LoVo (cell line): Measurements from ENCODE around the gene INHBA.

Experiments used
- DNase-seq: peaks from one replicate; pipeline ENCODE4 v3.0.0-alpha.2; 2016; ENCODE audit warnings: low spot score

The INHBA gene

DNA sequence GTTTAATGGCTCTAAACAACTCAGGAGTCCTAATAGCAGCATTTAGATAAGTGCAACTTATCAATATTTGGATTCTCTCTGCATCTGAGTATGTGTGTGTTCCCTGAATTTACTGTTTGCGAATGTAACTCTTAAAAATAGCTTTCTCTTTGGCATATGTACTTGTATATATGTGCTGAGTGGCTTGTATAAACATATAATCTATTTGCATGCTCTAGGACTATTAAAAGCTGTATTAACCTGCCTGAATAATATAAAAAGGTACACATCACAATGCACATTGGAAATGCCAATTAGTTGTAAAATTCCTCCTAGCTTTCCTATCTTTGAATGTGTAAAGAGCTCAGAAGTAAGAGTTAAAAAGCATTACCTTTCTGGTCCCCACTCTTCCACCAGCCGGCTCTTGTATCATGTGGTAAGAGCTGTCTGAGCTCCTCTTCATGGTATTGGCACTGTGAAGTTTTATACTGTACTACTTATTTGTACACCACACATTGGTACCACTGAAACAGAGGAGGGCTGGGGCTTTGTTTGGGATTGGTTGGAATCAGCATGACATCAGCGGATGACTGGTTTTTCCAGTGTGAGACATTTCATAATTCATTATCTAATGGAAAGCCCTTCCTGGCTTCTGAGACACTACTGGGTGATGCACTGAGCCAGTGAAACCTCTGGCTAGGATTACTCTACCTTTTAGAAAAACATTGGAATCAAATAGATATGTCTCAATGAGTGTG, at the start of gene INHBA:
Gene INHBA (minus strand): TSS at position 456 of the 737 bp plus-strand sequence. CDS start 2,716 bp downstream, outside the sequence.
- peak; percentile 49 for DNase-seq

DNA sequence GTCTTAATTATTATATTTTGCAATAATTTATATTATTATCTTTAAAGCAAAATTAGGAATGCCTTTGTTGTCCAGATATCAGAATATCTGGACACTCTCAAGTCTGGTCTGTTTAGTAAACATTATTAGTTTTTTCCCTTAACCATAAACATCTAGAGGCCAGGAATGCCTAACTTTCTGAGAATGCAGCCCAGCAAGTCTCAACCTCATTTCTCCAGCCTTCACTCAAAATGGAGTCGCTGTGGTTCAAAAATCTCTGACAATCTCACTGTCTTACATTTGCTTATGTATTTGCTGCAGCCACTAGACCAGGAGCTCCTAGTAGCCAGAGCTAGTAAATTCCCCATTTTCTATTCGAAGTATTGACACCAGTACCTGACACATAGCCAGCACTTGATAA, 49.7 kb upstream of the INHBA start:
- DNase-seq, result no peak

DNA sequence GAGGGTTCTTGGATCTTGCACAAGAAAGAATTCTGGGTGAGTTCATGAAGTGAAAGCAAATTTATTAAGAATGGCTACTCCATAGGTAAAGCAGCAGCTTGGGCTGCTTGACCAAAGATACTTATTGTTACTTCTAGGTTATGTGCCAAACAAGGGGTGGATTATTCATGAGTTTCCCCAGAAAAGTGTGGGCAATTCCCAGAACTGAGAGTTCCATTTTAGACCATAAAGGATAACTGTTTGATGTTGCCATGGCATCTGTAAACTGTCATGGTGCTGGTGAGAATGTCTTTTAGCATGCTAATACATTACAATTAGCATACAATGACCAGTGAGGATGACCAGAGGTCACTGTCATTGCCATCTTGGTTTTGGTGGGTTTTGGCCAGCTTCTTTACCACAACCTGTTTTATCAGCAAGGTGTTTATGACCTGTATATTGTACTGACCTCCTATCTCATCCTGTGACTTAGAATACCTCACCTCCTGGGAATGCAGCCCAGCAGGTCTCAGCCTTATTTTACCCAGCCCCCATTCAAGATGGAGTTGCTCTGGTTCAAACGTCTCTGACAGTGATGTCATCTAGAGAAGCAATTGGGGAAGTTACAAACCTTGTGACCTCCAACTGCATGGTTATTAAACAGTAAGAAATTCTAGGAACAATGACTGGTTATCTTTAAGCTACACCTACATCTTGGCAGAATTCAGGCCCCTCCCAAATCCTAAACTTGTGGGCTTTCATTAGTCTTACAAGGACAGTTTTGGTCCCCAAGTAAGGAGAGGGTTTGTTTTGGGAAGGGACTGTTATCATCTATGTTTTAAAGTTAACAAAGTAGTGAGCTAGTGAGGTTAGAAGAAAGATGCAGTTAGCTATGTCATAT, 48.0 kb upstream of the INHBA start:
- DNase-seq, result no peak

DNA sequence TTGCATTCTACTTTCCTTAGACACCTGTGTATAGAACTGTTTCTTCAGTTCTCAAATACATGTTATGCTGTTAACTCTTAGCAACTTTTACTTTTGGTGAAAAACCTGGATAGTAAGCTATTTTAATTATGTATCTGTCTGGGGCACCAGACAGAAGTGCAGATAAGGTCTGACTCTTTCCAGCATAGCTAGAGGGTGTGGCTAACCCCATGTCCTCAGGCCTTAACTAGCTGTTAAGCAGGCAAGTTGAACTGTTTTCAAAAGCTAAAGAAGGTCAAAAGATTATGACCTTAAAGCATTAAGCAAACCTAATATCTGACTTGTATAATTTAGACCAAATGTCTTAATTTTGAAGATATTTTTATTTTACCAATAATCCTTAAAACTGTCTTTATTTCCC, 45.1 kb upstream of the INHBA start:
- DNase-seq, result no peak

DNA sequence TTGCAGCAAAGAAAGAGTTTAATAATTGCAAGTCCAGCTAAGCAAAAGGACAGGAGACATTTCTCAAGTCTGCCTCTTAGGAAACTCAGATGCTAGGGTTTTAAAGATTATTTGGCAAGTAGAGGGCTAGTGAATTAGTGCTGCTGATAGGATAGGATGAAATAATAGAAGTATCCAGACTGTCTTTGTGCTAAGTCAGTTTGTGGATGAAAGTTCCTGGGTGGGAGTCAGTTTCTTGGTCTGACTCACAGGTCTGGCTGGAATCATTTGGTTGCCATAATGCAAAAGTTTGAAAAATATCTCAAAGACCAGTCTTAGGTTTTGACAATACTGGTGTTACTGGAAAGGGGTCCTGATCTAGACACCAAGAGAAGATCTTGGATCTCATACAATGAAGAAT, 42.6 kb upstream of the INHBA start:
- DNase-seq, result no peak

DNA sequence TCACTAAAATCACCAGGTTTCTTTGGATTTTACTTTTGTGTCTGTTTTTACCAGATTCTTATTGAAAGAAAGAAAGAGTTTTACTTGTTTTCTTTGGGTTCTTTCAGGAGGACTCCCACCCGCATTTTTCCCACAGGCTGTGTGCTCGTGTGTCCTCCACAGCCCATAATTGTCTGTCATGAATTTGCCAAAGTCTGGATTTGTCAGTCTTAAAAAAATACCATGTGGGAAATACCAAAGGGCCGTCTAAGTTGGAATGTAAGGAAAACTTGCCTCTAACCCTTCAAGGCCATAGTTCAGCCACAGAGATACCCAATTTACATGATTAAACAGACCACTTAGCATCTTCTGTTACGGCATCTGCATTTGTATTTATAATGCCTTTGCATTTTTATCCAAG, 41.3 kb upstream of the INHBA start:
- DNase-seq, result no peak

DNA sequence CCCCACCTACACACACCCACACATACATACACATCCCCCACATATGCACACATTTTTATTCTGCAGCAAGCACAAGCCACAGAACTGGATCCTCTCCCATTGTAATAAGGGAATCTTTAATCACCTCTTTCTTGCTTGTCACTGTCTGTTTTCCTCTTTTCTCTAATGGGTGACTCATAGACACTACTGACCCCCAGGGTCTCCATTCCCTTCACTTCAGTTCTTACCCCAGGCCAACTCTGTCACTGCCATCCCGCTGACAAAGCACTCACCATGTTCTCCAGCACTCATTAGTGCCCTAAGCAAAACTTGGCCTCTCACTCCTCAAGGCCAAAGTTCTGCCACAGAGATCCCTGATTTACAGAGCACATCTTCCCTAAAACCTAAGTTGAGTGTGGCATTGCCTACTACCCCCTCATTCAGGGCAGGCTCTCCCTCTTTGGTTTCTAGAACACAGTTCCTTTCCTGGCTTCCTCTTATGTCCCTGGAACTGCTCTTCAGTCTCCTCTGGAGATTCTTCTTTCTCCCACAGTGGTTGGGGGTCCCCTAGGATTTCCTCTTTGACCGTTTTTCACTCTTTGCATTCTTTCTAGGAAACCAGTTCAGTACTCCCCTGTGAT, 39.6 kb upstream of the INHBA start:
- no peak for DNase-seq

DNA sequence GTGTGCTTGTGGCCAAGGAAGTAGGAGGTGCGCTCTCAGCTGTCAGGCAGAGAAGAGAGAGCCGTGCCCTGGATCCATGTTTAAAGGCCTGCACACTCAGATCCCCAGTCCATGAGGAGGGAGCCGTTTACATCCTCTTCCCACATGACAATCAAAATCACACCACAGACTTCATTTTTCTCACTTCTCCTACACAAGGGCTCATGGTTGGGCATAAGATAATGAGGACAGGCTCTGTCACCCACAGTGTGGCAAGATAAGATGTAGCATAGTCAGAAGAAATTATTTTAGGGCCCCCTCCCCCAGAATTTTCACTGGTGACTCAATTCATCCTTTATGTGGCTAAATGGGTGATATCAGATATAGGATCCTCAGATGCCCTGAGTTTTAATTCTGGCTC, 35.9 kb upstream of the INHBA start:
- no peak for DNase-seq

DNA sequence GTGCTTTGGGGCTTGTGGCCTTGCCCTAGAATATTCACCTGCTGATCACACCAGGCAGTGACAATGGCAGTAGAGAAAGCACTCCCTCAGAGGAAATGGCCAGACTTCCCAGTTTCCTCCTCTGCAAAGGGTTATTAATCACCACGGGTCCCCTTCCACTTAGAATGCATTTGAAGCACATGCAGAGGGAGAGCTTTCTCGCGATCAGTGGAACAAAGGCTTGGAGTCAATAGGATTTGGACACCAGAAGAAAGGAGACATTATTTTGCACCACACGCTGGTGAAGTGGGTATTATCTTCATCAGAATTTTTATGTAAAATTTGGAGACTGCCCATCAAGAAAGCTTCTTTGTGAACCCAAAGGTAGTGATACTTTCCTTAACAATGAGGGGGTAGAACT, 35.4 kb upstream of the INHBA start:
- DNase-seq, result no peak

DNA sequence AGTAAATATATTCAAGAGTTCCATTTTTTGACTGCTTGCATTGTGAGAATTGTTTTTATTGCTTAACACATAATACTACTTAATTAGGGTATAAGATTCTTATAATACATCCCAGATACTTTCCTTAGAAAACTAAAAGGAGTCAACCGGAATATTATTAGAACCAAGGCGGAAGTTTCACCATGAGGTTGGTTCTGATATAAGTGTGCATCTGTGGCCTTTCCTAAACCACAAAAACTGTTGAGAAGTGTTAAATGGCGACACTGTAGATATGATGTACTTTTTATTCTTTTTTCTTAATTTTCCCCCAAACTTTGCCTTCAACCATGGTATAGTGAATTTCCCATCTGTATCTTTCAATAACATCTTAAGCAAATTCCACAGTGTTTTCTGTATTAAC, 32.3 kb upstream of the INHBA start:
- no peak for DNase-seq

DNA sequence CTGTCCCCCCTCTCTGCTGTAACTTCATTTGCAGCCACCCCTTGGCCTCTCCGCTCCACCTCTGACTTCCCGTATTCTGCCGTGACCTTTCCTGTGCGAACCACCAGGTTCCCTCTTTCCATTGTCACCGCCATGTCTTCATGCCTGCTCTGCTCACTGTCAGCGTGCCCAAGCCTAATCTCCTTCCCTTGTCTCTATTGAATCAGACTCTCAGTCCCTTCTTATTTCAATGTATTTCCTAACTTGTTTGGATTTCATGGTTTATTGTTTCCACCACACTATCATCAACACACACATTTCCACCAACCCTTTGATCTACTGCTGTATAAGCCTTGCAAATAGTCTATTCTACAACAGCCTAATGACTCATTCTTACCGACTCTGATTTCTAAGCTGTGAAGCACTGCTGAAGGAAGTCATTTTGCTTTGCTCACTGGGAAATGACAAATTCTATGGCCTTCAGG, 30.0 kb upstream of the INHBA start:
- peak; percentile 56 for DNase-seq

DNA sequence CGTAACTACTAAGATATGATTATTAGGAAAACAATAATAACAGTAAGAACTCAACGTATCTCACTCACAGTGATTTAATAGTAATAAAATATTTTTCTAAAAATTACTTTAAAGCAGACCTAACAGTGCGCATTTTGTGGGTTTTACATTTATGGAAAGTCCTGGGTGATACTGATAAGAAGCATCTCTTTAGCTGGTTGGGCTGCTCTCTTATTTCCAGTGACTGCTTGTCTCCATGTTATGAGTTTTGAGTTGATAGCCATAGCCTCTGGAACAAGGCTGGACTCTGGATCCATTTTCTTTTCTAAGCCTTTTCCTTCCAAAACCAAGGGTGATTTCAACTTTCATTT, 29.5 kb upstream of the INHBA start:
- no peak for DNase-seq

DNA sequence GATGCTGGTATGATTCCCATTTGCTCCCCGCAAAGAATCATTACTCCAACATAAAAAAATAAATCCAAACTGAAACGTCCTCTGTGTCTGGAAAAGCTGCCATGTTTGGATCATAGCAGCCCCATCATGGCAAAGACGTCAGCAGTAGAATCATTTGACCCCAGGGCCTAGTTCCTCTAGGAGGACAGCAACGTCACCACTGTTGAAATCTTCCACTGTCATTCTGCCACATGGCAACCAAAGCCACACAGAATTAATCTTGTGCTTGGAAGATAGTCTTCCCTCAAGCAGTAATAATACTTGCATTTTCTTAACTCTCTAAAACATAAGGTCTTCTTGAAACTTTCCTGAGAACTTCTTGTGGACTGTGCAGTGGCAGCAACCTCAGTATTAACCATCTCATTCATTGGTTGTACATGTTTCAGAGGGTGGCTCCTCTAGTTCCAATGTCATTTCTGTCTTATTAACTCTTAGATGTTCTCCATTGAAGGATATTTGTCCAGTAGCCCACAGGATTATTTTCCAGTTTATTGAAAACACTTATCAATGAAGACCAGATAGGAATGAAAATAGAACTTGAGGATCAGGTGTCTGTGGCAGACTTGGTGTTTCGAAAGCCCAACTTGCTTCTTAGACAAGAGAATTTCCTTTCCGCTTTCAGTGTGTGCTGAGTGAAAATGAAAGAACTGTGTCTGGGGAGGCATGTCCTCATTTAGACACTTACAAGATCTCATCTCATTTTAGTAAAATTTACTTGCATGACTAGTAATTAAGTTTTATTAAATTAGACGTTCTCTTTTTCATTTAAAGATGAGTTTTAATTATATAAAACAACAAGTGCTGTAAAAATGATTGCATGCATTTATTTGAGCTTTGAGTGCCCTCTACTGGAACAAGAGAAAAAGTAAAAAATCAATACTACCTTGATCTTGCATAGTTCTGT, 28.9 kb upstream of the INHBA start:
- no peak for DNase-seq

DNA sequence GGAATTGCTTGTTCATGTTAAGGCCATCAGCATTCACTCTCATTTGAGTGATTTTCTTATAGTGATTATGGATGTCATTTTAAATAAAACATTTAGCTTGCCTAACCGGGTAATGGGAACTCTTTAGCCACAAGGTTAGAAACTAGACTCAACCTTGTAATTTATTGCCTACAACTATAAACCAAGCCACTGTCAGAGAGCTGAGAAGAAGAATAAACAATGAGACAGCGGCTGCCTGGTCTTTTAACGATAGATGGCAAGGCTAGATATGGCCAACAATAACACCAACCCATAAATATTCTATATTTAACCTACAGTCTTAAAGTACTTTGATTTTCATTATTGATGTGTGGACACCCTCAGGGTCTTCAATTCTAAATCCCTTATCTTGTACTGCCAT, 27.8 kb upstream of the INHBA start:
- DNase-seq, result no peak

DNA sequence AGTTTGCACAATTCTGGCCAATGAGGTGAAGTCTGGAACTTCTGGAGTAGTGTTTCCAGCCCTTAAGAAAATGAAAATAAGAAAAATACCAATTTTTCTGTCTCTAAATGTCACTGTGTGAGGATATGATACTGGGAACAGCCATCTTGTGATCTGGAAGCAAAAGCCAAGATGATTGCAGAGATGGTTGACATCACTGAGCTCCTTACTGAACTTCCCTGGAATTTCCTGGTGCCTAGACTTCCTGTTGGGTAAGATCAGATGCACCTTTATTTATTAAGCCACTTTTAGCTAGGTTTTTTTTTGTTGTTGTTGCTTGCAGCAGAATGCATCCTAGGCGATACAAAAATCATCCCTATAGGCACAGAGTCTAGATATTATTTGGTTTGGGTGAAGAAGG, 27.3 kb upstream of the INHBA start:
- DNase-seq, result no peak

DNA sequence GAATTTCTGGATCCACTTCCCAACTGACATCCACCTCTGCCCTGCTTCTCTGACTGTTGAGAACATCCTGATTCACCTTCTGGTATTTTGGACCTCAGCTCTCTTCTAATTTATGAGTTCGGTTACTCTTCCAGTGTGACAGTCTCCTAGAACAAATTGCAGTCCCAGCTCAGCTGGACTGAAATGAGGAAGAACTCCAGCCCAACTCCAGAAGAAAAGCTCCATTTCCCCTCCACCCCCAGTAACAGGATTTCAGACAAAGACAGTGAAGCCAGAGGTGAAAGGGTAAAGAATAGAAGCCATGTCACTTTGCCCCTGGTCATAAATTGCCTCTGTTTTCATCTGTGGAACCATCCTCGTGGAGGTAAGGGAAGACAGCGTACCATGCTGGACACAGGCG, 26.2 kb upstream of the INHBA start:
- no peak for DNase-seq

DNA sequence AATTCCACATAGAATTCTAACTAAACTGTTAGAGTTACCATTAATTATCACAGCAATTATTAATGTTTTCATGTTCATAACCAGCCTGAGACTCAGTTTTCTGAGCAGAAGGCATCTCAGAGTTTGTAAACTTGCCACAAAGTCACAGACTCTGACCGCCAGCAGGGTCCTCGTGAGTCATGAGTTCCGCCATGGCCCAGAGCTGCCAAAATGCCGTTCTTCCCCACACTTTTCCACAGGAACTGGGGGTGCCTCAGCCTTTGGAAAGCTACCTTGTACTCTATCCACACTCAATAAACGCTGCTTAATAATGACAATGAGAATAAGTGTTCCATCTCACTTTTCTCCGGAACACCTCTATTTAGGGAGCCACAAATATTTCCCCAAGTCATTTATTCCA, 22.1 kb upstream of the INHBA start:
- no peak for DNase-seq

DNA sequence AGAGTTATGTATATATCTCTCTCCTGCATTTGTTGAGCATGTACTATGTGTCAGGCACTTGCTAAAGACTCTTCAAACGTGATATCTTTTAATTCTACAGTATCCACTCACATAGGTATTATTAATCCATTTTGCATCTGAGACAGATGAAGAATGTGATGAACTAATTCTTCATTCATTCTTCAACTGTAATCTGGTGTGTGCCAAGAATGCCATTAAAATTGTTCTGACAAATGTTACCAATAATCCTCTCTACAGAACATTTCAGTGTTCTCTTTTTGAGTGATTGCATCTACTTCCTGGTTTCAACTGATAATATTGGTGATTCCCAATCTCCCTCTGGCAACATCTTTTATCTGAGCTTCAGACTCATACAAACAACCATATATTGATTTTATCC, 18.0 kb upstream of the INHBA start:
- DNase-seq, result no peak

DNA sequence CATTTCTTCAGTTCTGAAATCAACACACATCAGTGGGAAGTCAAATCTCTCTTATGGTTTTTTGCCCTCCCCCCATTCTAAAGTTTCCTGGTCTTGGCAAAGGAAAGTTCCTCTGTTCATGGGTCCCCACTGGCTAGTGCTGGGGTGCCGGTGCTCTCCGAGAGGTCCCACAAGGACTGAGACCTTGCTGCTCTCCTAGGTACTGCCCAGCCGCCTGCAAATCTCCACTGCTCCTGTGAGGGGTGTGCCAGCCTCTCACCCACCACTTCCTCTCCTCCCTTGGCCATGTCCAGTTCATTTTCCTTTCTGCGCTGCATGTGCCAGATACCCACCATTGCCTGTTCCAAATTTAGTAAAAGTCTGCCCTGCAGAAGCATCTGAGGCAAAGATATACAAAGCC, 17.2 kb upstream of the INHBA start:
- no peak for DNase-seq

DNA sequence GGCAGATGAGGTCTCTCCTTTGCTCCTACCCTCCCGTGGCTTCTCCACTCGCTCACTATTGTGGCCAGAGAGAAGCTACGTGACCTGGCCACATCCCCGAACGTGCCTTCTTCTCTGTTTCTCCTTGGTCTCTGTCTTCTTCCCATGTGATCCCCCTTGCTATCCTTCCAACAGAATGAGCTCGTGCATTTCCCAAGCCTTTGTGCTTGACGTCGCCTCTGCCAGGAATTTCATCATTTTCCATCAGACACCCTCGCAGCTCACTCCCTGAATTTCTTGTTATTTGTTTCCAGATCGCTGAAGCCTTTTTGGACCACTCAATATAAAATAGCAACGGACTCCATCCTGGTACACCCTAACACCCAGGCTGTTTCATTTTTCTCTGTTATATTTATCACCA, 13.8 kb upstream of the INHBA start:
- no peak for DNase-seq

DNA sequence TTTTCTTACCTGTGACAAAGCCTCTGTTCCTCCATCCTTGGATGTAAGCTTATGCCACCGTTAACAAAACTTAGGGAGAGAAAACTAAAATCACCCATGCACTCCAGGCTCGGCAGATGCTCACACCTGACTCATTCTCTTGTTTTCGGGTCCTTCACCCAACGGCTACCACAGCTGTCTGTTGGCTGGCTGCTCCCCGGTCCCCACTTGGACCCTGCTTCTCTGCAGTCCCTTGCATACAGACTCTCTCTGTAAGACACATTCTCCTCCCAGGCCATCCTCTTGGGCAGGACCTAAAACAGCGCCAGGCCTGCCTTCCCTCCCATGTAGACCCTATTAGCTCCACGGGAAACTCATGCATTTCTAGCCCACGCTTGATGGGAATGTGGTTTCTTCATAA, 12.1 kb upstream of the INHBA start:
- no peak for DNase-seq
